ENCODE data around the gene APLP2.

- TF ChIP-seq CTCF (IDR thresholded peaks at IDR 0.05; ENCODE audit: insufficient read depth, low read length, poor library complexity, severe bottlenecking) (no peak), EZH2phosphoT487 (conservative IDR thresholded peaks at IDR 0.05; ENCODE audit: low read length) (no peak)
These were observed 109.0 kb downstream of the APLP2 start for GRCh38 chr11:130178441-130179339.
